ENCODE results near the gene JAG1.

Gene JAG1

DNA sequence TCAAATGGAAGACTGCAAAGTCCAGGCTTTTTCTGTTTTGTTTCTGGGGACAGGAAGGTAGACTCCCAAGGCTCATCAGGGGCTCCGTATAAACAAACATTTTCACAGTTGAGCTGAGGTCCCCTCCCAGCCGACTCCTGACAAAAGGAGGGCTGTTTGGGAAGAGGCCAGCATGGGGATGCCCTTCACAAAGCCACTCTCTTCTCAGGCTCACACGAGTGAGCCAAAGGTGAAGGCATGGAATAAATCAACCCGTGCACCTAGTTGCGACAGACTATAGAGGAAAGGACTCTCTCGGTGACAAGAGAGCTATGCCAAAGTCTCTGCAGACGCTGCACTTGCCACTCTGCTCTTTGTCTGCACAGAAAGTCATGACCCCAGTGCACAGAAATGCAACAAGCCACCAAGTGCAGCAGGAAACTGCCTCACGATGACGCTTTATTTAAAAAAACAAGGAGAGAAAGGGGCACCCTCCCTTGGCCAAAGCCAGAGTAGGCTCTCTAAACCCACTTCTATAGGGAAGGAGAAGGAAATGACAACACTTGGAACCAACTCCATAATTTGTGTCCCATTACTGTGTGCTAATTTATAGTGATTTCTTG is 21.0 kb downstream of the JAG1 start:
- no peak overlapping the region for H3K4me3 ChIP-seq (ENCODE audit: low read depth, low read length)
- DNase-seq (ENCODE audit: low read depth), result no peak
- TF ChIP-seq, protein P1, sequence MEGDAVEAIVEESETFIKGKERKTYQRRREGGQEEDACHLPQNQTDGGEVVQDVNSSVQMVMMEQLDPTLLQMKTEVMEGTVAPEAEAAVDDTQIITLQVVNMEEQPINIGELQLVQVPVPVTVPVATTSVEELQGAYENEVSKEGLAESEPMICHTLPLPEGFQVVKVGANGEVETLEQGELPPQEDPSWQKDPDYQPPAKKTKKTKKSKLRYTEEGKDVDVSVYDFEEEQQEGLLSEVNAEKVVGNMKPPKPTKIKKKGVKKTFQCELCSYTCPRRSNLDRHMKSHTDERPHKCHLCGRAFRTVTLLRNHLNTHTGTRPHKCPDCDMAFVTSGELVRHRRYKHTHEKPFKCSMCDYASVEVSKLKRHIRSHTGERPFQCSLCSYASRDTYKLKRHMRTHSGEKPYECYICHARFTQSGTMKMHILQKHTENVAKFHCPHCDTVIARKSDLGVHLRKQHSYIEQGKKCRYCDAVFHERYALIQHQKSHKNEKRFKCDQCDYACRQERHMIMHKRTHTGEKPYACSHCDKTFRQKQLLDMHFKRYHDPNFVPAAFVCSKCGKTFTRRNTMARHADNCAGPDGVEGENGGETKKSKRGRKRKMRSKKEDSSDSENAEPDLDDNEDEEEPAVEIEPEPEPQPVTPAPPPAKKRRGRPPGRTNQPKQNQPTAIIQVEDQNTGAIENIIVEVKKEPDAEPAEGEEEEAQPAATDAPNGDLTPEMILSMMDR (IDR thresholded peaks at IDR 0.05; ENCODE audit: low read depth, low read length), result no peak
- TF ChIP-seq POLR2A (IDR thresholded peaks at IDR 0.05; ENCODE audit: extremely low read depth, insufficient read length), result no peak
- TF ChIP-seq, protein P2, sequence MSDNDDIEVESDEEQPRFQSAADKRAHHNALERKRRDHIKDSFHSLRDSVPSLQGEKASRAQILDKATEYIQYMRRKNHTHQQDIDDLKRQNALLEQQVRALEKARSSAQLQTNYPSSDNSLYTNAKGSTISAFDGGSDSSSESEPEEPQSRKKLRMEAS (IDR thresholded peaks at IDR 0.05; ENCODE audit: low read depth, low read length), result no peak

DNA sequence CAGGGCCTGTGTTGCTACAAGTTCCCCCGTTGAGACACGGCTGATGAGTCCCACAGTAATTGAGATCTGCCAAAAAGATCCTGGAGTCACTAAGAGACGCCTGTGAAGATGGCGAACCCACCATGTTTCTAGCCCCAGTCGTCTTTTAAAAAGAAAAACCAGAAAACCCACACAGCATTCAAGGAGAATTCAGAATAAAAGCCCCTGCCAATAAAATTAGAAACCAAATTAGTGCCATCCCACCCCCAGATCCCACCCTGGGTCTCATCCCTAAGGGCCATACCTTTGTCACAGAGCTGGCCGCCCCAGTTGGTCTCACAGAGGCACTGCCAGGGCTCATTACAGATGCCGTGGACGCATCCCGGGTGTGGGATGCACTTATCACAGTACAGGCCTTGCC is 21.6 kb downstream of the JAG1 start:
- TF ChIP-seq, protein P1 (IDR thresholded peaks at IDR 0.05; ENCODE audit: low read depth, low read length), result no peak
- TF ChIP-seq, protein P2 (IDR thresholded peaks at IDR 0.05; ENCODE audit: low read depth, low read length), result no peak
- TF ChIP-seq POLR2A (IDR thresholded peaks at IDR 0.05; ENCODE audit: extremely low read depth, insufficient read length) (no peak), MYC (IDR thresholded peaks at IDR 0.05; ENCODE audit: low read depth, low read length) (no peak)
- H3K4me3 ChIP-seq (ENCODE audit: low read depth, low read length), result no peak overlapping the region
- no peak for DNase-seq (ENCODE audit: low read depth)

DNA sequence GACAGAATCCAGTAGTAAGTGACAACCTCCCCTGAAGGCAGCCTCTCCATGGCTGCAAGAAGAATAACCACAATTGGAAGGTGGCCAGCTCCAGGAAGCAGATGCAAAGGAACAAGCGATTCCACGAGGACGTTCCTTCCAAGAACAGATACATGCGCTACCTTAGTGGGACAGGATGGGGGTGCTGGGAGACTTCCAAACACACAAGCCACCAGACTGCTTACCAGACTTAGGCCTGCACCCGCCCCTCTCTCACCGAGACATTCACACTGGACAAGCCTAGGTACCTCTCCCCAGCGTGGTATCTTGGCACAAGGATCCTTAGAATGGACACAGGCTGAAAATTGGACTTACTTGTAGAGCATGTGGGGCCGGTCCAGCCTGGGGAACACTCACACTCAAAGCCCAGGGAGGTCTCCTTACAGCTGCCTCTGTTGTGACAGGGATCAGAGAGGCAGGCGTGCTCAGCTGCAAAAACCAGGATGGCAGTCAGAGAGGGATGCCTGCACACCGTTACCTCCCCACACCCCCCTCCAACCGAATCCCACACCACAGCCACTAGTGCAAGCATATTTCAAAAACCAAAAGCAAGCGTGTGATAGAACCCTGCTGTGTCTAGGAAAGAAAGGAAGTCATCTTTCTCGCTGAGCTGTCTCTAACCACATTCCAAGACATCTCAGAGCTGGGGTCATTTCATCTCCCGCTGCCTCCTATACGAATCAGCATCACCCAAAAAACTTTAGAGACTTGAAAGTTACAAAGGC is 22.4 kb downstream of the JAG1 start:
- no peak for DNase-seq (ENCODE audit: low read depth)
- H3K4me3 ChIP-seq (ENCODE audit: low read depth, low read length), result no peak overlapping the region
- TF ChIP-seq POLR2A (IDR thresholded peaks at IDR 0.05; ENCODE audit: extremely low read depth, insufficient read length), result no peak
- TF ChIP-seq, protein P1 (IDR thresholded peaks at IDR 0.05; ENCODE audit: low read depth, low read length), result no peak
- TF ChIP-seq MYC (IDR thresholded peaks at IDR 0.05; ENCODE audit: low read depth, low read length), result no peak
- TF ChIP-seq, protein P2 (IDR thresholded peaks at IDR 0.05; ENCODE audit: low read depth, low read length), result no peak

DNA sequence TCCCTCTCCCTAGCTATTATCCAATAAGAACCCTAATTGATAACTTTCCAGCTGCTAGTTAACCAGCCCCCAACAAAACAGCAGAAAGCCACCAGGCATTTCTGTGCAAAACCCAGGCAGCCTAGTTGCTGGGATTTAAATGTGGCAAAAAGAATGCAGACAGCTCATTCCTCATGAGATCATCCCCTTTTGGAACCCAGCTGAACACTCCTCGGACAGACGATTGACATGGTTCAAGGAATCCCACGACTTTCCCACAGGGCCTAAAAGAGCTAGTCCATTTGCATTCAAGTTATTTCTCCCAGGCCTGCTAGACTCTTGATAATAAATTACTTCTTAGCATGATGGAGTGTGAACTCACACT is 24.0 kb downstream of the JAG1 start:
- TF ChIP-seq MYC (IDR thresholded peaks at IDR 0.05; ENCODE audit: low read depth, low read length) (no peak), POLR2A (IDR thresholded peaks at IDR 0.05; ENCODE audit: extremely low read depth, insufficient read length) (no peak)
- TF ChIP-seq, protein P1 (IDR thresholded peaks at IDR 0.05; ENCODE audit: low read depth, low read length), result no peak
- TF ChIP-seq, protein P2 (IDR thresholded peaks at IDR 0.05; ENCODE audit: low read depth, low read length), result no peak
- DNase-seq (ENCODE audit: low read depth), result no peak
- H3K4me3 ChIP-seq (ENCODE audit: low read depth, low read length), result no peak overlapping the region

DNA sequence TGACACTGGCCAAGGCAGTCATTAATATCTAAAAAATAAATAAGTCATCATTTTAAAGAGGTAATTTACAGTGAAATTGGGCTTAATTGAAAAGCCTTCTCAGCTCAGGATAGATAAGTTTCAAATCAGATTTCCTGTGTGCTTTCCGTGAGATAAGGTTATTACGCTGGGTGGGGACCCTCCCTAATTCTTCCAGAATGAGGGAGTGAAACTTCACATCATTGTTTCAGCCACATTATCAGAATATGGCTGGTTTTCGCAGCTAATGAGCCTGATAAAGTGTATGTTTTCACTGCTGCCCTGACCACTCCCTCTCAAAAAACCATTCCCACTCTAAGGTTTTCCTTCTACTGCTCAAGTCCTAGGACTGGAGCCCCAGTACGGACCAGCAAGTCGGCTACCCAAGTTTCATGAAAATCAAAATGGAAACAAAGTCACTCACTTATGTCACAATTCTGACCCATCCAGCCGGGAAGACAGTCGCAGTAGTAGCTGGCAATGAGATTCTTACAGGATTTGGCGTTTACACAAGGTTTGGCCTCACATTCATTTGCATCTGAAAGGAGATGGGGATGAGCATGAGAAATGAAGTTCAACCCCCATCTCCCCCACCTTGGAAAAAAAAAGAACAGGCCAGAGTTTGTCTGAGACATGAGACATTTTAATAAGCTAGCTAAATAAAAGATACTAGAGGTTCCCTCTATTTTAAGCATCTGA is 24.6 kb downstream of the JAG1 start:
- no peak for TF ChIP-seq POLR2A (IDR thresholded peaks at IDR 0.05; ENCODE audit: extremely low read depth, insufficient read length)
- TF ChIP-seq, protein P1 (IDR thresholded peaks at IDR 0.05; ENCODE audit: low read depth, low read length), result no peak
- TF ChIP-seq, protein P2 (IDR thresholded peaks at IDR 0.05; ENCODE audit: low read depth, low read length), result no peak
- no peak for TF ChIP-seq MYC (IDR thresholded peaks at IDR 0.05; ENCODE audit: low read depth, low read length)
- H3K4me3 ChIP-seq (ENCODE audit: low read depth, low read length), result no peak overlapping the region
- DNase-seq (ENCODE audit: low read depth), result no peak

All from NB4 (cell line).